H1 (cell line): ENCODE measurements around the gene ADGRL3. TPM values are rescaled to one million over a fixed set of nuclear protein-coding genes. Genes with fewer than 3 reads are reported as not detected.

Experiments used
- CTCF ChIA-PET: fragments of 300-600 bp; sonication (Branson Sonifier 250); formaldehyde crosslinking; loops from one replicate; lab custom pipeline; 2021; ENCODE audit not compliant: partially characterized antibody; lab: Charles Lee
- POLR2A ChIA-PET: fragments of 300-600 bp; sonication (Branson Sonifier 250); formaldehyde crosslinking; loops from one replicate; lab custom pipeline; 2021; ENCODE audit warnings: inconsistent platforms; ENCODE audit not compliant: partially characterized antibody; lab: Charles Lee
- DNase-seq, 2 experiments: peaks; one replicate each; pipeline versions ENCODE4 v3.0.0 to v3.0.0-alpha.2; 2010 to 2022; ENCODE audit warnings: low spot score in 2 of 2, low read depth in 1 of 2, mixed read lengths in 1 of 2
- FAIRE-seq: peaks from 2 replicates; lab custom pipeline; 2011; peaks lifted over from hg19 to GRCh38; lab: Jason Lieb, UNC
- H2AFZ ChIP-seq: 2 replicates; pipeline ENCODE4 v1.8.1; 2012; ENCODE audit warnings: low read length, inconsistent platforms
- H2AK5ac ChIP-seq: 2 replicates; pipeline ENCODE4 v1.6.1; 2013; ENCODE audit warnings: low read depth, low read length
- H2BK120ac ChIP-seq: replicated peaks from 2 replicates; pipeline ENCODE3; 2013; ENCODE audit warnings: low read depth, low read length, inconsistent platforms
- H2BK12ac ChIP-seq: 2 replicates; pipeline ENCODE4 v1.6.1; 2013; ENCODE audit warnings: low read depth, low read length
- H2BK15ac ChIP-seq: 2 replicates; pipeline ENCODE4 v1.6.1; 2013; ENCODE audit warnings: low read length
- H2BK20ac ChIP-seq: 2 replicates; pipeline ENCODE4 v1.6.1; 2013; ENCODE audit warnings: low read length
- H2BK5ac ChIP-seq: 2 replicates; pipeline ENCODE4 v1.6.1; 2013; ENCODE audit warnings: low read depth, low read length
- H3K14ac ChIP-seq: 2 replicates; pipeline ENCODE4 v1.6.1; 2013; ENCODE audit warnings: inconsistent platforms; ENCODE audit not compliant: insufficient read length
- H3K18ac ChIP-seq: 2 replicates; pipeline ENCODE4 v1.6.1; 2013; ENCODE audit warnings: low read length; ENCODE audit errors: extremely low read depth
- H3K23ac ChIP-seq: 2 replicates; pipeline ENCODE4 v1.6.1; 2013; ENCODE audit warnings: inconsistent platforms; ENCODE audit not compliant: insufficient read length
- H3K23me2 ChIP-seq: 2 replicates; pipeline ENCODE4 v1.6.1; 2013; ENCODE audit warnings: low read depth, low read length
- H3K27ac ChIP-seq: 2 replicates; pipeline ENCODE4 v1.6.1; 2011; ENCODE audit warnings: low read depth, low read length, inconsistent platforms
- H3K27me3 ChIP-seq, 4 experiments: replicated peaks in 1 of 4; 1 replicate in 1 of 4; 2 replicates in 3 of 4; pipeline versions ENCODE4 v1.6.1 to v1.8.1; 2011 to 2013; ENCODE audit warnings: low read length in 3 of 4, mild to moderate bottlenecking in 3 of 4, inconsistent platforms in 2 of 4, mixed read lengths in 2 of 4, moderate library complexity in 1 of 4; ENCODE audit not compliant: control insufficient read depth in 3 of 4, insufficient read depth in 3 of 4; ENCODE audit errors: extremely low read depth in 1 of 4
- H3K36me3 ChIP-seq, 4 experiments: 2 replicates each; pipeline versions ENCODE4 v1.6.1 to v1.8.1; 2011 to 2013; ENCODE audit warnings: mild to moderate bottlenecking in 4 of 4, low read length in 3 of 4, moderate library complexity in 2 of 4, control low read depth in 1 of 4, inconsistent platforms in 1 of 4; ENCODE audit not compliant: insufficient read depth in 4 of 4, control insufficient read depth in 2 of 4
- H3K4ac ChIP-seq: replicated peaks from 2 replicates; pipeline ENCODE3; 2013; ENCODE audit warnings: low read length, low read depth, mixed read lengths, inconsistent platforms; ENCODE audit not compliant: insufficient read length
- H3K4me1 ChIP-seq, 4 experiments: replicated peaks in 1 of 4; 1 replicate in 1 of 4; 2 replicates in 3 of 4; pipeline versions ENCODE4 v1.6.1 to v1.8.1; 2011 to 2013; ENCODE audit warnings: low read length in 3 of 4, inconsistent platforms in 2 of 4, mixed read lengths in 1 of 4; ENCODE audit not compliant: insufficient read depth in 4 of 4, control insufficient read depth in 3 of 4
- H3K4me2 ChIP-seq, 2 experiments: 2 replicates each; pipeline versions ENCODE4 v1.6.1 to v1.8.1; 2011 to 2013; ENCODE audit warnings: low read depth in 2 of 2, low read length in 2 of 2, control low read depth in 1 of 2, inconsistent platforms in 1 of 2, mild to moderate bottlenecking in 1 of 2; ENCODE audit not compliant: insufficient read depth in 1 of 2
- H3K4me3 ChIP-seq, 4 experiments: fragments of 200-600, 300-600 bp in 1 of 4; sonication (generic), shearing (Covaris generic), sonication (Bioruptor Twin) in 1 of 4; 2 replicates each; pipeline versions ENCODE4 v1.5.1 to v1.8.1; 2011 to 2016; ENCODE audit warnings: low read length in 4 of 4, low read depth in 3 of 4, control low read depth in 2 of 4, inconsistent platforms in 2 of 4, mild to moderate bottlenecking in 2 of 4, mixed read lengths in 1 of 4, moderate library complexity in 1 of 4; ENCODE audit not compliant: insufficient read depth in 2 of 4; ENCODE audit errors: extremely low read depth in 1 of 4
- H3K56ac ChIP-seq: replicated peaks from 2 replicates; pipeline ENCODE3; 2013; ENCODE audit warnings: low read depth, mild to moderate bottlenecking, mixed read lengths, low read length, inconsistent platforms; ENCODE audit not compliant: insufficient read length
- H3K79me1 ChIP-seq: 2 replicates; pipeline ENCODE4 v1.6.1; 2013; ENCODE audit warnings: low read depth, low read length, control low read depth
- H3K79me2 ChIP-seq, 2 experiments: 2 replicates each; pipeline versions ENCODE4 v1.6.1 to v1.8.1; 2012 to 2013; ENCODE audit warnings: low read length in 2 of 2, mild to moderate bottlenecking in 2 of 2, inconsistent platforms in 1 of 2; ENCODE audit not compliant: insufficient read depth in 2 of 2, control insufficient read depth in 1 of 2
- H3K9ac ChIP-seq, 4 experiments: replicated peaks in 1 of 4; 1 replicate in 1 of 4; 2 replicates in 3 of 4; pipeline versions ENCODE4 v1.6.1 to v1.8.1; 2011 to 2013; ENCODE audit warnings: low read depth in 3 of 4, low read length in 3 of 4, control low read depth in 2 of 4, mild to moderate bottlenecking in 2 of 4, moderate library complexity in 2 of 4, inconsistent platforms in 1 of 4; ENCODE audit errors: extremely low read depth in 1 of 4
- H3K9me3 ChIP-seq, 2 experiments: 2 replicates each; pipeline versions ENCODE4 v1.6.1 to v1.8.1; 2012 to 2013; ENCODE audit warnings: mild to moderate bottlenecking in 2 of 2, moderate library complexity in 2 of 2, control low read depth in 1 of 2, inconsistent platforms in 1 of 2, low read depth in 1 of 2, low read length in 1 of 2, mixed read lengths in 1 of 2; ENCODE audit not compliant: insufficient read depth in 2 of 2
- H4K20me1 ChIP-seq, 2 experiments: replicated peaks in 1 of 2; 2 replicates each; pipeline versions ENCODE3 to v1.8.1; 2011 to 2013; ENCODE audit warnings: inconsistent platforms in 2 of 2, low read length in 2 of 2, mild to moderate bottlenecking in 1 of 2; ENCODE audit not compliant: insufficient read depth in 2 of 2, control insufficient read depth in 1 of 2
- H4K5ac ChIP-seq: 2 replicates; pipeline ENCODE4 v1.6.1; 2013; ENCODE audit warnings: low read length, low read depth, mixed read lengths, inconsistent platforms; ENCODE audit not compliant: insufficient read length
- H4K8ac ChIP-seq: 2 replicates; pipeline ENCODE4 v1.8.0; 2013; ENCODE audit warnings: mild to moderate bottlenecking, moderate library complexity, low read length, inconsistent platforms; ENCODE audit not compliant: insufficient read depth; ENCODE audit errors: extremely low read depth
- H4K91ac ChIP-seq: replicated peaks from 2 replicates; pipeline ENCODE3; 2013; ENCODE audit warnings: low read length, mixed read lengths, inconsistent platforms; ENCODE audit not compliant: insufficient read length
- ASH2L ChIP-seq: fragments of 200-600, 300-600 bp; sonication (generic); IDR thresholded peaks from one replicate; pipeline ENCODE4 v1.7.1; 2017; ENCODE audit warnings: low read length
- CREB1 ChIP-seq: IDR thresholded peaks from 2 replicates; pipeline ENCODE4 v1.6.1; 2012; ENCODE audit warnings: inconsistent platforms
- EZH2 ChIP-seq: fragments of 200-600 bp; sonication (generic); IDR thresholded peaks from 2 replicates; pipeline ENCODE4 v1.7.1; 2012; ENCODE audit warnings: low read depth, mild to moderate bottlenecking, moderate library complexity, low read length, inconsistent platforms; ENCODE audit not compliant: severe bottlenecking
- POU5F1 ChIP-seq: IDR thresholded peaks from 2 replicates; pipeline ENCODE4 v1.6.1; 2011; ENCODE audit warnings: low read depth, mild to moderate bottlenecking, low read length, moderate library complexity
- TAF7 ChIP-seq: optimal IDR thresholded peaks from 2 replicates; pipeline ENCODE3; 2011; ENCODE audit warnings: low read depth, mild to moderate bottlenecking, inconsistent platforms, low read length, moderate library complexity, borderline replicate concordance
- TCF12 ChIP-seq: IDR thresholded peaks from 2 replicates; pipeline ENCODE4 v1.6.1; 2011; ENCODE audit warnings: low read depth, mild to moderate bottlenecking, low read length
- WGBS, 2 experiments: shearing (Covaris generic) in 1 of 2; methylation state at CpG; one replicate each; pipeline versions ENCODE4 v1.1.6 to v1.1.7; 2013 to 2015; ENCODE audit warnings: low lambda C conversion rate in 2 of 2, mixed read lengths in 2 of 2, inconsistent platforms in 1 of 2, low coverage in 1 of 2, missing lambda C conversion rate in 1 of 2; ENCODE audit not compliant: insufficient replicate concordance in 2 of 2, insufficient coverage in 1 of 2, insufficient read length in 1 of 2; ENCODE audit errors: extremely low coverage in 1 of 2, missing lambda C conversion rate in 1 of 2; 5-methylcytosine and 5-hydroxymethylcytosine counted together
- polyA plus RNA-seq, 7 experiments: library from polyadenylated mRNA; depleted of rRNA in 3 of 7; stranded (reverse) in 5 of 7; unstranded in 2 of 7; fragments of >200 nt in 5 of 7; fragments of 200-250 nt in 2 of 7; gene quantifications; 1 replicate in 5 of 7; 2 replicates in 1 of 7; 4 replicates in 1 of 7; pipeline versions ENCODE4 v1.2.1 to v1.2.3, GENCODE V29; 2011 to 2013; ENCODE audit warnings: missing spikeins in 2 of 7, mixed read lengths in 2 of 7
- total RNA-seq: library from RNA; stranded (reverse); fragmentation: NEBNext Ultra II Directional; extraction: Animal tissue kit (Norgen Biotek cat#: 25700); gene quantifications from 2 replicates; pipeline ENCODE4 v1.2.1, GENCODE V29; 2021

The ADGRL3 gene
- total and polyA plus RNA-seq, 2 of the 8 experiments (the other 6 are each of a cell fraction or from before 2014, with no cell fraction given) = 6.6 to 13.0 TPM

- TF ChIP-seq CREB1 = no peak
- no peak for TF ChIP-seq EZH2
- TF ChIP-seq TAF7 = no peak
- no peak for TF ChIP-seq ASH2L
- no peak for TF ChIP-seq TCF12
- TF ChIP-seq POU5F1 = no peak
- Histone ChIP-seq H4K8ac (no peak overlapping the region), H4K20me1 (no peaks in the 10 kb centered on the region), H3K27ac (no peak overlapping the region), H2BK5ac (no peak overlapping the region), H4K91ac (no peak overlapping the region), H3K18ac (no peak overlapping the region), H3K56ac (no peak overlapping the region), H4K5ac (no peak overlapping the region), H3K27me3 (no peaks in the 10 kb centered on the region), H2BK20ac (no peak overlapping the region), H2BK12ac (no peak overlapping the region), H3K9me3 (no peaks in the 10 kb centered on the region), H3K4me2 (no peak overlapping the region), H2AFZ (no peak overlapping the region), H3K79me2 (no peaks in the 10 kb centered on the region), H3K36me3 (no peaks in the 10 kb centered on the region), H3K79me1 (no peaks in the 10 kb centered on the region), H3K14ac (no peak overlapping the region), H3K4ac (no peak overlapping the region), H3K9ac (no peak overlapping the region), H3K4me1 (peaks cover 0 to 8% (median 4%) of the 10 kb centered on the region in 4 experiments; a peak in 3 of 7 replicates), H2BK15ac (no peak overlapping the region), H3K23ac (no peak overlapping the region), H3K4me3 (no peak overlapping the region), H2AK5ac (no peak overlapping the region), H3K23me2 (no peaks in the 10 kb centered on the region), H2BK120ac (no peak overlapping the region)
- DNase-seq = no peak
- POLR2A ChIA-PET = no interaction called here
- CTCF ChIA-PET = no interaction called here
- no peak for FAIRE-seq
- WGBS, 2 experiments = 83% methylated on average over 1 of the region's 1 CpG; no CpG with 5 or more reads in 1 of the 2 experiments
Observed at GRCh38 chr4:62057031-62057430, 856.9 kb downstream of the ADGRL3 start.
